AG20443 (cell line): ENCODE results near the gene LMNTD2.

Source experiments
- DNase-seq: peaks from one replicate; pipeline ENCODE4 v3.0.0; 2012; ENCODE audit warnings: low spot score, mixed read lengths

The LMNTD2 gene

DNA sequence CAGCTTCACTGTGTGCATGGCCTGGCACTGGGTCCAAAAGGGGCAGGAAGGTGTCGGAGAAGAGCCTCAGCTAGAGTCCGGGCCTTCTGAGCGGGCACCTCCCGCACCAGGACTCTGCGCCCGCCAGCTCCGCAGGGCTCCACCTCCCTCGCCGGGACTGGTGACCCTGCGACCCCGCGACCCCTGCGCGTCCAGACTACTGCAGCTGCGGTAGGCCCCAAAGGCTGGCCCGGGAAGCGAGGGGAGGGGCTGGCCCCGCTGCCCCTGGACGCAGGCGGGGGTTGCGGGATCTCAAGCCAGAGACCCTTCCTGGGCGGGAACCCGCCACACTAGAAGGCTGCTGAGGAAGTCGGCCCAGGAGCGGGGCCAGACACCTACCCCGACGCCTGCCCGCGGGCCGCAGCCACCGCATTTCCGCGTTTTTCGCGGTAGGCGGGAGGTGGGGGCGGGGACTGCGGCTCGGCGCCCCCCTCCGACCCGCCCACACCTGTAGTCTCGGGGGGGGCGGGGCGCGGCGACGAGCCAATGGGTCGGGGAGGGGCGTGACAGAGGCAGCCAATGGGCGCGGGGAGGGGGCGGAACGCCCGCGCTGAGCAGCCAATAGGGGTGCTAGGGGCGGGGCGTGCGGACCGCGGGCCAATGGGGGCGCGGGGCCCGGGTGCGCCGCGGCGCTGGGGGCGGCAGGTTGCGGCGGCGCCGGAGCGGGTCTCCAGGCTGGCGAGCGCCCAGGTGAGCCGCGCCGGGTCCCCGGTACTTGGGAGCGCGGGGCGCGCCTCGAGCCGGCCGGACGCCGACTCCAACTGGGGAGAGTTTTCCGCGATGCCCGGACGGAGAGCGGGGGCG lies at the start of gene LMNTD2, which contains the start of gene RASSF7:
Gene LMNTD2, minus strand, starts transcription at position 434 of the 843 bp plus-strand sequence. Its CDS starts 22 bp downstream, at position 412.
Gene RASSF7, plus strand, starts transcription at position 666 of the 843 bp plus-strand sequence. CDS start 799 bp downstream, outside the sequence.
- DNase-seq = peak; percentile 98

- no peak for DNase-seq
These were observed 48.8 kb upstream of the LMNTD2 start for GRCh38 chr11:609341-609811.

DNA sequence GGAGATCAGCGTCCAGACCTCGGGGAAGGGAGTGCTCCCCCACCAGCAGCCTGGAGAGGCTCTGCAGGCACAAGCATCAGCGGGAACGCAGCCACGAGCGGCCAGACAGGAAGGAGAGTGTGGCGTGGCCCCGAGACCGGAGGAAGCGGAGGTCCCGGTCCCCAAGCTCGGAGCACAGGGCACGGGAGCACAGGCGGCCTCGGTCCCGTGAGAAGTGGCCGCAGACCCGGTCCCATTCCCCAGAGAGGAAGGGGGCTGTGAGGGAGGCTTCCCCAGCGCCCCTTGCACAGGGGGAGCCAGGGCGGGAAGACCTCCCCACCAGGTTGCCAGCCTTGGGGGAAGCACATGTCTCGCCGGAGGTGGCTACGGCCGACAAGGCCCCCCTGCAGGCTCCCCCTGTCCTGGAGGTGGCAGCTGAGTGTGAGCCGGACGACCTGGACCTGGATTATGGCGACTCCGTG lies 48.3 kb upstream of the LMNTD2 start:
- DNase-seq = no peak

GRCh38 chr11:607971-608659 lies 47.6 kb upstream of the LMNTD2 start:
- DNase-seq = no peak

DNA sequence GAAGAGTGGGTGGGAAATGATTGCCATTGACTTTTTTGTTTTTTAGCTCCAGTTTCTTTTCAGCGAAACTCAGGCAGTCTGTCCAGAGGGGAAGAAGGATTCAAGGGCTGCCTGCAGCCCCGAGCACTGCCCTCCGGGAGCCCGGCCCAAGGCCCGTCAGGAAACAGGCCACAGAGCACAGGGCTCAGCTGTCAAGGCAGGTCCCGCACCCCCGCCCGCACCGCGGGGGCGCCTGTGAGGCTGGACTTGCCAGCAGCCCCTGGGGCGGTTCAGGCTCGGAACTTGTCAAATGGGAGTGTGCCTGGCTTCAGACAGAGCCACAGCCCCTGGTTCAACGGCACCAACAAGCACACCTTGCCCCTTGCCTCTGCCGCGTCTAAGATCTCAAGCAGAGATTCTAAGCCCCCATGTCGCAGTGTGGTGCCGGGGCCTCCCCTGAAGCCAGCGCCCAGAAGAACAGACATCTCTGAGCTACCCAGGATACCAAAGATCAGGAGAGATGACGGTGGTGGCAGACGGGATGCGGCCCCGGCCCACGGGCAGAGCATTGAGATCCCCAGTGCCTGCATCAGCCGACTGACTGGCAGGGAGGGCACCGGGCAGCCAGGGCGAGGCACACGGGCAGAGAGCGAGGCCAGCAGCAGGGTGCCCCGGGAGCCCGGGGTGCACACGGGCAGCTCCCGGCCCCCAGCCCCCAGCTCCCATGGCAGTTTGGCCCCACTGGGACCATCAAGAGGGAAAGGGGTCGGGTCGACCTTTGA lies 46.7 kb upstream of the LMNTD2 start:
- DNase-seq = no peak

GRCh38 chr11:606245-606644 lies 45.7 kb upstream of the LMNTD2 start:
- DNase-seq = peak; percentile 43

GRCh38 chr11:605286-606129 lies 45.0 kb upstream of the LMNTD2 start:
- DNase-seq = no peak

GRCh38 chr11:603154-603553 lies 42.6 kb upstream of the LMNTD2 start:
- no peak for DNase-seq

- no peak for DNase-seq
These were observed 41.2 kb upstream of the LMNTD2 start for GRCh38 chr11:601573-602245.

DNA sequence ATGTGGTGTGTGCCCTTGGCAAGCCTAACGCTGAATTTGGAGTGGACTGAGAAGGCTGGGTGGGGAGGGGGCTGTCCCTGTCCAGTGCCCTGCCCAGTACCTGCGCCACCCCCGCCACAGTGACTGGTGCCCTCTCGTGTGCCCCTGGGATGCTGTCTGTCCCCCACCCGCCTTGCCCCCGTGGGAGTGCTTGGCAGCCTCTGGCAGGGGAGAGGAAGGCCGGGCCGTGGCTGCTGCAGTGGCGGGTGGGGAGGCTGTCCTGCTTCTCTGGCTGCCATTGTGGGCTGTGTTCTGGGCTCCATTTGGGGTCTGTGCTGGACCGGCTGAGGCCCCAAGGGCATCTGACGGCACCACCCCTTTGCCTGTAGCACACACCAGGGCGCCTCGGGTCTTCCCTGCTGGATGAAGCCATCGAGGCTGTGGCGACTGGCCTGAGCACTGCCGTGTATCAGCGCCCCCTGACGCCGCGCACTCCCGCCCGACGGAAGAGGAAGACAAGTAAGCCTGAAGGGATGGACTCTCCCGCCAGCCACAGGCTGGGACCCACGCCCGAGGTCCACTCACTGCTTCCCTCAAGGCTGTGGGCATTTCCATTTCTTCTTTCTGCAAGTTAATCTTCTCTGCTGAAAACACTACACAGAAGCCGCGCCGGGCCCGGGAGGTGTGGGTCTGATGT lies 37.6 kb upstream of the LMNTD2 start:
- DNase-seq = no peak

DNA sequence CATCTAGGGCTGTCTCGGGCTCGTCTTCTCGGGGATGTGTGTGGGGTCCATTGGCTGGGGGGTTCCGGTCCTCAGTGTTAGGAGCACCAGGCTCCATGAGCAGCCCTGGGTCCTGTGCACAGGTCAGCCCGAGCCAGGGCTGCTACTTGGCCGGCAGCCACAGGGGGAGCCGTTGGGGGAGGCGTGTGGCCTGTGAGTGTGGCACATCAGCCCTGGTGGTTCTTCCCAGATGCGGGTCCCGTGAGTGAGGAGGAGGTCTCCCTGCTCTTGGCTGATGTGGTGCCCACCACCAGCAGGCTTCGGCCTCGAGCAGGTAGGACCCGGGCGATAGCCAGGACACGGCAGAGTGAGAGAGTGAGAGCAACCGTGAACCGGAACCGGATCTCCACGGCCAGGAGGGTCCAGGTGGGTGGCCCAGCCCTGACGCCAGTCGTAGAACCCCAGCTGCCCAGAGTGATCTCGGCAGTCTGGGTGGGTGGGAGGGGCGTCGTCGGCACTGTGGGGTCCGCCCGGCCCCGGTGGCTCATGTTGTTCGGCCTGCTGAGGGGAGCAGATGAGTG lies 36.7 kb upstream of the LMNTD2 start:
- DNase-seq = no peak

- DNase-seq = no peak
These were observed 35.8 kb upstream of the LMNTD2 start for GRCh38 chr11:596374-596773.

GRCh38 chr11:595400-595799 lies 34.9 kb upstream of the LMNTD2 start:
- no peak for DNase-seq

- no peak for DNase-seq
These were observed 32.8 kb upstream of the LMNTD2 start for GRCh38 chr11:593347-593746.

GRCh38 chr11:592918-593317 lies 32.4 kb upstream of the LMNTD2 start:
- no peak for DNase-seq

- DNase-seq = no peak
These were observed 32.0 kb upstream of the LMNTD2 start for GRCh38 chr11:592501-592900.

DNA sequence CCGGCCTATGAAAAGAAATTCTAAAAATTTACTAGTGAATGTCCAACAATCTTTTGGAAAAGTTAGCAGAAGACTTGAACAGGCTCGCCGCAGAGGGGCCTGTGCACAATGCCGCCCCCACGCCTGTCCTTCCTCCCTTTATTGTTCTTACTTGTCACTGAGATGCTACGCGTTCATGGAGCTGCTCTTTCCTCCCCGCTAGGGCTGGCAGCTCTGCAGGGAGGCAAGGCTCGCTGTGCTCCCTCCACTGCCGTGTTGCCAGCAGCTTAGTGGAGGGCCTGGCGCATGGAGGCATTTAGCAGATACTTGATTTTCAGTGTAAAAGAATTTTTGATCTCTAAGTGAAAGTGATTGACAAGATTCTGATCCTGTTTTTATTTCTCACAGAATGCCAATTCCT lies 30.5 kb upstream of the LMNTD2 start:
- DNase-seq = no peak

DNA sequence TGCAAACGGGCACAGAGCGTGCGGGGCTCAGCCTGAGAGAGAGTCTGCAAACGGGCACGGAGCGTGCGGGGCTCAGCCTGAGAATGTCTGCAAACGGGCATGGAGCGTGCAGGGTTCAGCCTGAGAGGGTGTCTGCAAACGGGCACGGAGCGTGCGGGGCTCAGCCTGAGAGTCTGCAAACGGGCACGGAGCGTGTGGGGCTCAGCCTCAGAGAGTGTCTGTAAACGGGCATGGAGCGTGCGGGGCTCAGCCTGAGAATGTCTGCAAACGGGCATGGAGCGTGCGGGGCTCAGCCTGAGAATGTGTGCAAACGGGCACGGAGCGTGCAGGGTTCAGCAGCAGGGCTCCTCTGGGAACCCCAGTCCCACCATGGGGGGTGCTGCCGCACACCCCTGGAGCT lies 29.3 kb upstream of the LMNTD2 start:
- DNase-seq = no peak

- no peak for DNase-seq
These were observed 27.4 kb upstream of the LMNTD2 start for GRCh38 chr11:587978-588380.

GRCh38 chr11:587546-587945 lies 27.0 kb upstream of the LMNTD2 start:
- no peak for DNase-seq
